Keratinocyte (primary cell): ENCODE measurements around the gene FRMPD4. TPM values are rescaled to one million over a fixed set of nuclear protein-coding genes. Genes with fewer than 3 reads are reported as not detected.

Experiments
- DNase-seq: peaks from one replicate; pipeline ENCODE4 v3.0.0-alpha.2; 2011; ENCODE audit warnings: low read depth, missing footprints, low spot score
- FAIRE-seq: peaks from 2 replicates; lab custom pipeline; 2011; peaks lifted over from hg19 to GRCh38; lab: Jason Lieb, UNC
- H2AFZ ChIP-seq: 2 replicates; pipeline ENCODE4 v1.6.0; 2012; ENCODE audit warnings: low read length, control low read depth, inconsistent platforms; ENCODE audit not compliant: control insufficient read depth
- H3K27ac ChIP-seq: 2 replicates; pipeline ENCODE4 v1.5.1; 2011; ENCODE audit warnings: low read length; ENCODE audit not compliant: control insufficient read depth, insufficient read depth
- H3K27me3 ChIP-seq: 3 replicates; pipeline ENCODE4 v1.6.0; 2011; ENCODE audit warnings: low read length; ENCODE audit not compliant: control insufficient read depth, insufficient read depth; ENCODE audit errors: extremely low read depth
- H3K36me3 ChIP-seq, 2 experiments: 2 replicates in 1 of 2; 3 replicates in 1 of 2; pipeline ENCODE4 v1.5.1; 2011; ENCODE audit warnings: low read length in 2 of 2, mild to moderate bottlenecking in 1 of 2; ENCODE audit not compliant: control insufficient read depth in 2 of 2, insufficient read depth in 2 of 2; ENCODE audit errors: extremely low read depth in 1 of 2
- H3K4me1 ChIP-seq: 3 replicates; pipeline ENCODE4 v1.5.1; 2011; ENCODE audit warnings: low read length; ENCODE audit not compliant: control insufficient read depth, insufficient read depth; ENCODE audit errors: extremely low read depth
- H3K4me2 ChIP-seq: 3 replicates; pipeline ENCODE4 v1.6.0; 2011; ENCODE audit warnings: low read depth, low read length; ENCODE audit not compliant: control insufficient read depth, insufficient read depth; ENCODE audit errors: extremely low read depth
- H3K4me3 ChIP-seq, 3 experiments: fragments of 200-600 bp in 1 of 3; sonication (generic) in 1 of 3; 2 replicates in 2 of 3; 3 replicates in 1 of 3; pipeline ENCODE4 v1.5.1; 2011 to 2016; ENCODE audit warnings: low read length in 3 of 3, mild to moderate bottlenecking in 3 of 3, control low read depth in 2 of 3, inconsistent platforms in 1 of 3, low read depth in 1 of 3, mixed read lengths in 1 of 3, mixed run types in 1 of 3, moderate library complexity in 1 of 3; ENCODE audit not compliant: control insufficient read depth in 2 of 3, insufficient read depth in 2 of 3; ENCODE audit errors: extremely low read depth in 1 of 3
- H3K79me2 ChIP-seq: 2 replicates; pipeline ENCODE4 v1.6.0; 2012; ENCODE audit warnings: low read length; ENCODE audit not compliant: control insufficient read depth, insufficient read depth
- H3K9ac ChIP-seq: 3 replicates; pipeline ENCODE4 v1.6.0; 2011; ENCODE audit warnings: low read length; ENCODE audit not compliant: control insufficient read depth, insufficient read depth; ENCODE audit errors: extremely low read depth
- H3K9me1 ChIP-seq: 3 replicates; pipeline ENCODE4 v1.6.0; 2011; ENCODE audit warnings: low read length; ENCODE audit not compliant: control insufficient read depth, insufficient read depth; ENCODE audit errors: extremely low read depth
- H3K9me3 ChIP-seq: 2 replicates; pipeline ENCODE4 v1.5.1; 2012; ENCODE audit warnings: low read depth, low read length; ENCODE audit not compliant: control insufficient read depth
- H4K20me1 ChIP-seq: 3 replicates; pipeline ENCODE4 v1.6.0; 2011; ENCODE audit warnings: low read length; ENCODE audit not compliant: control insufficient read depth, insufficient read depth; ENCODE audit errors: extremely low read depth
- EZH2 ChIP-seq: IDR thresholded peaks from one replicate; pipeline ENCODE4 v1.6.1; 2012; ENCODE audit warnings: inconsistent platforms, mild to moderate bottlenecking, low read length, moderate library complexity
- dilution Hi-C: fragments of 300-500 bp; cut with MboI; formaldehyde crosslinking; loops from one replicate; pipeline ENCODE4 v1.7.0; 2020; ENCODE audit warnings: low sequenced_read_pairs; ENCODE audit not compliant: extremely low pct_ligation_motif_present
- polyA plus RNA-seq, 5 experiments: library from polyadenylated mRNA; depleted of rRNA in 3 of 5; stranded (reverse) in 3 of 5; stranded (forward) in 1 of 5; unstranded in 1 of 5; fragments of >200 nt; gene quantifications; 1 replicate in 1 of 5; 2 replicates in 3 of 5; 3 replicates in 1 of 5; pipeline versions ENCODE4 v1.2.1 to v1.2.3, GENCODE V29; 2011 to 2012; ENCODE audit warnings: missing spikeins in 2 of 5, low read depth in 1 of 5, low replicate concordance in 1 of 5
- TF ChIP-seq, protein P1 (sequence below), 3 experiments: IDR thresholded peaks in 1 of 3; conservative IDR thresholded peaks in 1 of 3; optimal IDR thresholded peaks in 1 of 3; 2 replicates in 2 of 3; 3 replicates in 1 of 3; pipeline versions ENCODE3 to v1.5.1; 2011; ENCODE audit warnings: low read length in 3 of 3, mild to moderate bottlenecking in 3 of 3, moderate library complexity in 2 of 3, control low read depth in 1 of 3, inconsistent platforms in 1 of 3; ENCODE audit not compliant: insufficient read depth in 2 of 3; ENCODE audit errors: extremely low read depth in 1 of 3

The FRMPD4 gene
- polyA plus RNA-seq, 1 donor (not counting 4 experiments of a cell fraction or from before 2014, with no cell fraction given): 0.05 TPM

DNA sequence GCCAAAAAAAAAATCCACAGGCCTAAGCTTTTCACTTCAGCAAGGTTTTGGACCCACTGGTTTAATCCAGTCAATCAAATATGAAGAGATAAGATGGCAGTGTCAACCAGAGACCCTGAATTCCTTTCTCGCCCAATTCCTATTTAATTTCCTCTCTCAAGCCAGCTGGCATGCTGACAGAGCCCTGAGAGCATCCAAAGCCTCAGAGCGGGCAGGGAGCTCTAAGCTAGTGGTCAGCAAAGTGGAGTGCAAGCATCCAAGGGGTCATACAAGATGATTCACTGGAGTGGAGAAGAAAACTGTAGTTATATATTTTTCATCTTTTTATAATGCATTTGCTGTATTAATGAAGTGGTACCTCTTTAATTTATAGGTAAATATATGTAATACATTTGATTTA, 615.1 kb downstream of the FRMPD4 start:
- H3K9me3 ChIP-seq: no peaks in the 10 kb centered on the region
- H3K27ac ChIP-seq: no peak overlapping the region
- H3K4me2 ChIP-seq: no peak overlapping the region
- H3K4me1 ChIP-seq: no peaks in the 10 kb centered on the region
- H3K36me3 ChIP-seq: no peaks in the 10 kb centered on the region
- no peaks in the 10 kb centered on the region for H3K9me1 ChIP-seq
- no peak overlapping the region for H3K4me3 ChIP-seq
- H3K79me2 ChIP-seq: no peaks in the 10 kb centered on the region
- dilution Hi-C loops: no loop called here
- FAIRE-seq: no peak
- DNase-seq: no peak
- H3K27me3 ChIP-seq: no peaks in the 10 kb centered on the region
- TF ChIP-seq, protein P1, sequence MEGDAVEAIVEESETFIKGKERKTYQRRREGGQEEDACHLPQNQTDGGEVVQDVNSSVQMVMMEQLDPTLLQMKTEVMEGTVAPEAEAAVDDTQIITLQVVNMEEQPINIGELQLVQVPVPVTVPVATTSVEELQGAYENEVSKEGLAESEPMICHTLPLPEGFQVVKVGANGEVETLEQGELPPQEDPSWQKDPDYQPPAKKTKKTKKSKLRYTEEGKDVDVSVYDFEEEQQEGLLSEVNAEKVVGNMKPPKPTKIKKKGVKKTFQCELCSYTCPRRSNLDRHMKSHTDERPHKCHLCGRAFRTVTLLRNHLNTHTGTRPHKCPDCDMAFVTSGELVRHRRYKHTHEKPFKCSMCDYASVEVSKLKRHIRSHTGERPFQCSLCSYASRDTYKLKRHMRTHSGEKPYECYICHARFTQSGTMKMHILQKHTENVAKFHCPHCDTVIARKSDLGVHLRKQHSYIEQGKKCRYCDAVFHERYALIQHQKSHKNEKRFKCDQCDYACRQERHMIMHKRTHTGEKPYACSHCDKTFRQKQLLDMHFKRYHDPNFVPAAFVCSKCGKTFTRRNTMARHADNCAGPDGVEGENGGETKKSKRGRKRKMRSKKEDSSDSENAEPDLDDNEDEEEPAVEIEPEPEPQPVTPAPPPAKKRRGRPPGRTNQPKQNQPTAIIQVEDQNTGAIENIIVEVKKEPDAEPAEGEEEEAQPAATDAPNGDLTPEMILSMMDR (optimal IDR thresholded peaks at IDR 0.05 in 1 of 3, IDR thresholded peaks at IDR 0.05 in 1 of 3, conservative IDR thresholded peaks at IDR 0.05 in 1 of 3; ENCODE audit: extremely low read depth in 1 of 3, insufficient read depth in 2 of 3, low read length in 3 of 3): no peak
- no peak for TF ChIP-seq EZH2
- no peak overlapping the region for H2AFZ ChIP-seq
- no peak overlapping the region for H3K9ac ChIP-seq
- H4K20me1 ChIP-seq: no peaks in the 10 kb centered on the region

- FAIRE-seq (no peak), DNase-seq (no peak)
Observed at GRCh38 chrX:12758291-12758690, 620.0 kb downstream of the FRMPD4 start.

More at GRCh38 chrX:12758291-12758690, 620.0 kb downstream of the FRMPD4 start:
- H3K9me3 ChIP-seq: no peaks in the 10 kb centered on the region
- no peak overlapping the region for H3K9ac ChIP-seq
- no peaks in the 10 kb centered on the region for H3K9me1 ChIP-seq
- H3K36me3 ChIP-seq: no peaks in the 10 kb centered on the region
- H4K20me1 ChIP-seq: no peaks in the 10 kb centered on the region
- no peaks in the 10 kb centered on the region for H3K79me2 ChIP-seq
- H3K4me1 ChIP-seq: no peaks in the 10 kb centered on the region
- H2AFZ ChIP-seq: no peak overlapping the region
- no peak overlapping the region for H3K4me3 ChIP-seq
- dilution Hi-C loops: no loop called here
- no peak overlapping the region for H3K4me2 ChIP-seq
- TF ChIP-seq, protein P1 (optimal IDR thresholded peaks at IDR 0.05 in 1 of 3, IDR thresholded peaks at IDR 0.05 in 1 of 3, conservative IDR thresholded peaks at IDR 0.05 in 1 of 3; ENCODE audit: extremely low read depth in 1 of 3, insufficient read depth in 2 of 3, low read length in 3 of 3): no peak
- no peak for TF ChIP-seq EZH2
- no peak overlapping the region for H3K27ac ChIP-seq
- H3K27me3 ChIP-seq: no peaks in the 10 kb centered on the region
